Neural progenitor cell (in vitro differentiated cells): ENCODE data around the gene CCDC7.

ENCODE experiments used
- CTCF ChIP-seq: fragments of 200-600 bp; sonication (generic); IDR thresholded peaks from 2 replicates; pipeline ENCODE4 v1.5.1; 2017; ENCODE audit warnings: antibody characterized with exemption, mild to moderate bottlenecking
- EZH2 ChIP-seq: fragments of 200-600 bp; sonication (generic); IDR thresholded peaks from 2 replicates; pipeline ENCODE4 v1.6.1; 2017; ENCODE audit warnings: antibody characterized with exemption, mild to moderate bottlenecking, moderate library complexity
- EZH2phosphoT487 ChIP-seq: fragments of 200-600 bp; sonication (generic); IDR thresholded peaks from 2 replicates; pipeline ENCODE4 v1.6.1; 2017; ENCODE audit warnings: antibody characterized with exemption

DNA sequence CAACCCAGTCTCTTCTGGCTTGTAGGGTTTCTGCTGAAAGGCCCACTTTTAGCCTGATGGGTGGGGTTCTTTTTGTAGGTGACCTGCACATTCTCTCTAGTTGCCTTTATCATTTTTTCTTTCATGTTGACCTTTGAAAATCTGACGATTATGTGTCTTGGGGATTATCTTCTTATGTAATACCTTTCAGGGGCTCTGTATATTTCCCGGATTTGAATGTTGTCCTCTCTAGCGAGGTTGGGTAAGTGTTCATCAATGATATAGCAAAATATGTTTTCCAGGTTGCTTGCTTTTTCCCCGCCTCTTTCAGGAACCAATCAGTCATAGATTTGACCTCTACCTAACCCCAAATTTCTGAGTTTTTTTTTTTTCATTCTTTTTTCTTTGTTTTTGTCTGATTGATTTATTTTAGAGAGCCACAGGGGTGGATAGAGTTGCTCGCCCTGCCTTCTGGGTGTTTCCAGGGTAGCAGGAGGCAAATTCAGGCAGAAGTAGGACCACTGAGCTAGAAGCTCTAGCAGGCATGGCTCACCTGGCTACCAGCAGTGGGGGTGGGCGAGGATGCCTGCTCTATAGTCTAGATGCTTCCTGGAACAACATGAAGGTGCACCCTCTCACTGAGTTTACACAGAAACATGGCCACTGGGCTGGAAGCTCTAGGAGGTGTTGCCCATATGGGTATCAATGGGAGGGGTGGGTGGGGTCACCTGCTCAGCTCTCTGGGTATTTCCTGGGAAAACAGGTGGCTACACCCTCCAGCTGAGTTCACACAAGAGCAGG, 94.9 kb downstream of the CCDC7 start:
- TF ChIP-seq EZH2 (no peak), CTCF (no peak), EZH2phosphoT487 (no peak)
